Dermis blood vessel endothelial cell (primary cell): Measurements from ENCODE around the gene ZNF391. TPM values are rescaled to one million over a fixed set of nuclear protein-coding genes. Genes with fewer than 3 reads are reported as not detected.
"Not testable (repeated sequence)": the region's sequence is repeated elsewhere in the genome, so short reads cannot be mapped to it uniquely, and the experiment has no call there.

Source experiments
- DNase-seq: peaks from one replicate; pipeline ENCODE4 v3.0.0; 2010
- total RNA-seq: library from RNA; depleted of rRNA; stranded (reverse); fragments of >200 nt; gene quantifications from 2 replicates; pipeline ENCODE4 v1.2.3, GENCODE V29; 2014

Gene ZNF391
- total RNA-seq, 1 donor from 2014 or later = 1.4 TPM

GRCh38 chr6:27422651-27423332, 34.2 kb downstream of the ZNF391 start:
- DNase-seq = no peak

DNA sequence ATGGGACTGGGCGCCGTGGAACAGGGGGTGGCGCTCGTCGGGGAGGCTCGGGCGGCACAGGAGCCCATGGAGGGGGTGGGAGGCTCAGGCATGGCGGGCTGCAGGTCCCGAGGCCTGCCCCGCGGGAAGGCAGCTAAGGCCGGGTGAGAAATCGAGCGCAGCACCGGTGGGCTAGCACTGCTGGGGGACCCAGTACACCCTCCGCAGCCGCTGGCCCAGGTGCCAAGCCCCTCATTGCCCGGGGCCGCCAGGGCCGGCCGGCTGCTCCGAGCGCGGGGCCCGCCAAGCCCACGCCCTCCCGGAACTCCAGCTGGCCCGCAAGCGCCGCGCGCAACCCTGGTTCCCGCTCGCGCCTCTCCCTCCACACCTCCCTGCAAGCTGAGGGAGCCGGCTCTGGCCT, 36.3 kb downstream of the ZNF391 start:
- not testable (repeated sequence) for DNase-seq

- DNase-seq = no peak
These were observed 37.6 kb downstream of the ZNF391 start for GRCh38 chr6:27426045-27426620.

DNA sequence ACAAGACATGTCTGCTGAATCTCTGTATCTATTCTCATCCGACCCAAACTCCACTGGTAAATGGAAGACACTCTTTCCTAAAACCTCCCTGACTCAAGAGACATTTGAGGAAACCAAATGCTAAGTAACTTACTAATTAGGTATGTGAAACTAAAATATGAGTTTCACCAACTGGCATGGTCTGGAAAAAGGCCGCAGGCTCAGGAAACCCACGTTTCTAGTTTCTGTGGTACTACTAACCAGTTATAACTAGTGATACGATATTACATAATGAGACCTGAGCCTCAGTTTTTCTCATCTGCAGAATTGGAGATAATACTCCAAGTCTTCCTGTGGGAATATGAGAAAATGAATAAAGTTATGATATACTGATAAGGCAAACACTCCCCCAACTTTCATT, 39.9 kb downstream of the ZNF391 start:
- no peak for DNase-seq

GRCh38 chr6:27428966-27429365, 40.4 kb downstream of the ZNF391 start:
- DNase-seq = no peak

GRCh38 chr6:27433714-27434113, 45.2 kb downstream of the ZNF391 start:
- DNase-seq = no peak

GRCh38 chr6:27439371-27439770, 50.8 kb downstream of the ZNF391 start:
- no peak for DNase-seq

DNA sequence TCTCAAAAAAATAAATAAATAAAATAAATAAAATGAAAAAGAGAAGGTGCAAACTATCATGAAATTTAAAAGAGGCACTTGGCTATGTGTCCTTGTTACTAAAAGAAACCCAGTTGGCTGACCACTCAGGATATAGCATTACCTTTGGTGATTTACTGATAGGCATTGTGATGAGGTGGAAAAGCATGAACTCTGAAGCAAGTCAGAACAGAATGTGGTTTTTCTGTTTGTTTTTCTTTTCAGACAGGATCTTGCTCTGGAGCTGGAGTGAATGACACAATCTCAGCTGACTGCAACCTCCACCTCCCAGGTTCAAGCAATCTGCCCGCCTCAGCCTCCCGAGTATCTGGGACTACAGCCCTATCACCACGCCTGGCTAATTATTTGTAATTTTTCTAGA, 52.4 kb downstream of the ZNF391 start:
- DNase-seq = no peak

GRCh38 chr6:27442932-27443331, 54.4 kb downstream of the ZNF391 start:
- DNase-seq = no peak

DNA sequence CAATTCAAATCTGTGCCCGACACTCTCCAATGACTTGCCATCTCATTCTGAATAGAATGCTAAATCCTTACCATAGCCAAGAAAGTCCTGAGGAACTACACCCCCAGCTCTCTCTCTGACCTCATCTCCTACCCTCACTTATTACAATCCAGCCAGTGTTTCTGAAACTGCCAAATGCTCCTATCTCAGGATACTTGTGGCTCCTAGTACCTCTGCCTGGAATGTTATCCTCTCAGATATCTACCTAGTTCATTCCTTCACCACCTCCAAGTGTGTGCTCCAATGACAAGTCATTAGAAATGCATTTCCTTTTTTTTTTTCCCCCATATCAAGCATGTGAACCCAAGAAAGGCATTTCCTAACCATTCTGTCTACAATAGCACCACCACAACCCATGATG, 59.9 kb downstream of the ZNF391 start:
- no peak for DNase-seq

DNA sequence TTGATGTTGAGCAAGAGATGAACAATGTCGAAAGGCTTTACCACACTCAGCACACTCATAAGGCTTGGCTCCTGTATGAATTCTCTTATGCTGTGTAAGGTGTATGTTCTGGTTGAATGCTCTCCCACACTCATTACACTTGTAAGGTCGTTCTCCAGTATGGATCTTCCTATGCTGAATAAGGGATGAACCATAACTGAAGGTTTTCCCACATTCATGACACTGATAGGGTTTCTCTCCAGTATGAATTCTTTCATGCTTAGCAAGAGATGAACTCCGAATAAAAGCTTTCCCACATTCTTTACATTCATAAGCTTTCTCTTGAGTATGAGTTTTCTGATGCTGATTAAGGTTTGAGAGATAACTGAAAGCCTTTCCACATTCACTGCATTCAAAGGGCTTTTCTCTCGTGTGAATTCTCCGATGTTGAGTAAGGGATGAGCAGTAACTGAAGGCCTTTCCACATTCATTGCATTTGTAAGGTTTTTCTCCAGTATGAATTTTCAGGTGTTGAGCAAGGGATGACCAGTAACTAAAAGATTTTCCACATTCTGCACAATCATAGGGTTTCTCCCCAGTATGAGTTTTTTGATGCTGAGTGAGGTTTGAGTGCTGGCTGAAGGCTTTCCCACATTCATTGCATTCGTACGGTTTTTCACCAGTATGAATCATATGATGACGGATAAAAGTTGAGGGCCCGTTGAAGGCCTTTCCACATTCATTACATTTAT, 63.3 kb downstream of the ZNF391 start:
- DNase-seq = no peak

GRCh38 chr6:27452496-27452897, 63.9 kb downstream of the ZNF391 start:
- DNase-seq = peak; percentile 6

Other genes with a start within 250 kb of the ZNF391 start
- gene PRSS16, start 141.1 kb upstream of the ZNF391 start, total RNA-seq = 0.14 TPM in 1 of 2 replicates, not detected in the other
- not detected in 2 replicates for gene POM121L2, start 76.5 kb upstream of the ZNF391 start, total RNA-seq
- 6.4 and 7.5 TPM in 2 replicates for gene ZNF184, start 84.3 kb downstream of the ZNF391 start, total RNA-seq